ENCODE data around the gene DRD3. TPM values are rescaled to one million over a fixed set of nuclear protein-coding genes. Genes with fewer than 3 reads are reported as not detected.

DRD3 gene
- total and polyA plus RNA-seq, 2 experiments from 2014 or later: 0.21 to 0.65 TPM

GRCh38 chr3:114221881-114222264 is 43.0 kb upstream of the DRD3 start (continued):
- TF ChIP-seq ZNF462 (CRISPR knock-in tag; IDR thresholded peaks at IDR 0.05): no peak

- Mint-ChIP-seq H3K4me1 (peaks cover 9% of the 10 kb centered on the region), H3K27me3 (ENCODE audit: insufficient read depth, low read depth, poor library complexity) (peaks cover 11% of the 10 kb centered on the region)
- H3K4me3 ChIP-seq: no peak overlapping the region
- TF ChIP-seq EZH2 (IDR thresholded peaks at IDR 0.05; ENCODE audit: low read depth, unreplicated experiment) (no peak), JUNB (IDR thresholded peaks at IDR 0.05; ENCODE audit: unreplicated experiment) (no peak), ETS1 (IDR thresholded peaks at IDR 0.05) (no peak), EZH2phosphoT487 (IDR thresholded peaks at IDR 0.05; ENCODE audit: unreplicated experiment) (no peak), NANOG (IDR thresholded peaks at IDR 0.05; ENCODE audit: borderline replicate concordance) (no peak), CTCF (conservative IDR thresholded peaks at IDR 0.05; ENCODE audit: low read depth in 2 of 2) (no peak)
Measured at GRCh38 chr3:114221165-114221880, 42.5 kb upstream of the DRD3 start.

More at GRCh38 chr3:114221165-114221880, 42.5 kb upstream of the DRD3 start:
- H2AFZ ChIP-seq: peak overlapping the region; percentile 56; the same call in 1 of the 2 replicates
- peaks cover 12% of the 10 kb centered on the region; the same call in 1 of the 2 replicates for H3K4me1 ChIP-seq (ENCODE audit: insufficient read depth)
- no peaks in the 10 kb centered on the region for H3K79me2 ChIP-seq (replicated peaks; ENCODE audit: insufficient read depth)
- H3K9me2 ChIP-seq (ENCODE audit: insufficient read depth): peaks cover 19% of the 10 kb centered on the region
- no peaks in the 10 kb centered on the region for H3F3A ChIP-seq (replicated peaks; ENCODE audit: low read depth)
- no peak overlapping the region for H3K27ac Mint-ChIP-seq
- H3K9me3 Mint-ChIP-seq: peaks cover 21% of the 10 kb centered on the region
- H3K36me3 ChIP-seq (ENCODE audit: insufficient read depth): peaks cover 6% of the 10 kb centered on the region; the same call in 1 of the 2 replicates
- DNase-seq (ENCODE audit: low spot score): no peak
- H3K4me3 Mint-ChIP-seq: no peak overlapping the region
- no peaks in the 10 kb centered on the region for H3K27me3 ChIP-seq (ENCODE audit: insufficient read depth)
- H4K20me1 ChIP-seq (replicated peaks; ENCODE audit: insufficient read depth): no peaks in the 10 kb centered on the region
- H3K36me3 Mint-ChIP-seq (ENCODE audit: low read depth): peaks cover 19% of the 10 kb centered on the region
- no peak overlapping the region for H3K4me2 ChIP-seq
- no peak for ATAC-seq
- H3K27ac ChIP-seq (ENCODE audit: low read depth): no peak overlapping the region
